Suprapubic skin (tissue), 4 donors: Measurements from ENCODE around the gene CAPZB. TPM values are rescaled to one million over a fixed set of nuclear protein-coding genes. Genes with fewer than 3 reads are reported as not detected.

Experiments
- DNase-seq, 2 donors: peaks; one replicate each; pipeline ENCODE4 v3.0.0-alpha.2; 2019; ENCODE audit warnings: low spot score in 2 of 2
- H3K27ac ChIP-seq: fragments of 200-600 bp; sonication (generic); one replicate; pipeline ENCODE4 v1.5.1; 2019
- H3K27me3 ChIP-seq: fragments of 200-600 bp; sonication (generic); one replicate; pipeline ENCODE4 v1.5.1; 2019
- H3K36me3 ChIP-seq: fragments of 200-600 bp; sonication (generic); one replicate; pipeline ENCODE4 v1.5.1; 2019
- H3K4me1 ChIP-seq: fragments of 200-600 bp; sonication (generic); one replicate; pipeline ENCODE4 v1.5.1; 2019
- H3K4me3 ChIP-seq: fragments of 200-600 bp; sonication (generic); one replicate; pipeline ENCODE4 v1.5.1; 2019; ENCODE audit warnings: mild to moderate bottlenecking
- H3K9me3 ChIP-seq: fragments of 200-600 bp; sonication (generic); one replicate; pipeline ENCODE4 v1.5.1; 2019
- EP300 ChIP-seq: sonication (generic); formaldehyde crosslinking; IDR thresholded peaks from one replicate; pipeline ENCODE4 v1.6.1; 2017; ENCODE audit warnings: antibody characterized with exemption
- POLR2A ChIP-seq, 2 donors: fragments of 450-650 bp; IDR thresholded peaks; one replicate each; pipeline ENCODE4 v1.6.1; 2017; ENCODE audit warnings: antibody characterized with exemption in 2 of 2, mild to moderate bottlenecking in 2 of 2, moderate library complexity in 2 of 2
- POLR2AphosphoS5 ChIP-seq, 3 donors: sonication (generic); formaldehyde crosslinking; IDR thresholded peaks; one replicate each; pipeline ENCODE4 v1.6.1; 2017; ENCODE audit warnings: antibody characterized with exemption in 3 of 3
- WGBS: methylation state at CpG from one replicate; pipeline ENCODE4 v1.1.5; 2018; 5-methylcytosine and 5-hydroxymethylcytosine counted together
- total RNA-seq, 4 donors: library from RNA; depleted of rRNA; stranded (reverse); fragments of >200 nt; gene quantifications; one replicate each; pipeline ENCODE4 v1.1.0, GENCODE V29; 2016
- TF ChIP-seq, protein P1 (sequence below), 2 donors: fragments of 200-600 bp in 1 of 2; fragments of 450-650 bp in 1 of 2; sonication (generic) in 1 of 2; IDR thresholded peaks; one replicate each; pipeline ENCODE4 v1.5.1; 2016 to 2019; ENCODE audit warnings: antibody characterized with exemption in 2 of 2, mild to moderate bottlenecking in 1 of 2, moderate library complexity in 1 of 2

CAPZB gene
- total RNA-seq, 4 donors from 2014 or later, result 101 to 130 (median 126) TPM

- peaks cover 96% of the 10 kb centered on the region for H3K4me1 ChIP-seq
- H3K27me3 ChIP-seq, result no peaks in the 10 kb centered on the region
- H3K36me3 ChIP-seq, result no peaks in the 10 kb centered on the region
- WGBS, result 51% methylated on average over 13 of the region's 13 CpGs
- H3K9me3 ChIP-seq, result no peaks in the 10 kb centered on the region
- peak overlapping the region; percentile 89 for H3K27ac ChIP-seq
- DNase-seq, result no peak
- H3K4me3 ChIP-seq, result no peak overlapping the region
- TF ChIP-seq EP300 (no peak), POLR2AphosphoS5 (IDR thresholded peaks at IDR 0.05) (no peak), POLR2A (IDR thresholded peaks at IDR 0.05) (no peak)
- TF ChIP-seq, protein P1, sequence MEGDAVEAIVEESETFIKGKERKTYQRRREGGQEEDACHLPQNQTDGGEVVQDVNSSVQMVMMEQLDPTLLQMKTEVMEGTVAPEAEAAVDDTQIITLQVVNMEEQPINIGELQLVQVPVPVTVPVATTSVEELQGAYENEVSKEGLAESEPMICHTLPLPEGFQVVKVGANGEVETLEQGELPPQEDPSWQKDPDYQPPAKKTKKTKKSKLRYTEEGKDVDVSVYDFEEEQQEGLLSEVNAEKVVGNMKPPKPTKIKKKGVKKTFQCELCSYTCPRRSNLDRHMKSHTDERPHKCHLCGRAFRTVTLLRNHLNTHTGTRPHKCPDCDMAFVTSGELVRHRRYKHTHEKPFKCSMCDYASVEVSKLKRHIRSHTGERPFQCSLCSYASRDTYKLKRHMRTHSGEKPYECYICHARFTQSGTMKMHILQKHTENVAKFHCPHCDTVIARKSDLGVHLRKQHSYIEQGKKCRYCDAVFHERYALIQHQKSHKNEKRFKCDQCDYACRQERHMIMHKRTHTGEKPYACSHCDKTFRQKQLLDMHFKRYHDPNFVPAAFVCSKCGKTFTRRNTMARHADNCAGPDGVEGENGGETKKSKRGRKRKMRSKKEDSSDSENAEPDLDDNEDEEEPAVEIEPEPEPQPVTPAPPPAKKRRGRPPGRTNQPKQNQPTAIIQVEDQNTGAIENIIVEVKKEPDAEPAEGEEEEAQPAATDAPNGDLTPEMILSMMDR (IDR thresholded peaks at IDR 0.05), result no peak
Observed at GRCh38 chr1:19439464-19440171, 45.7 kb downstream of the CAPZB start.

DNA sequence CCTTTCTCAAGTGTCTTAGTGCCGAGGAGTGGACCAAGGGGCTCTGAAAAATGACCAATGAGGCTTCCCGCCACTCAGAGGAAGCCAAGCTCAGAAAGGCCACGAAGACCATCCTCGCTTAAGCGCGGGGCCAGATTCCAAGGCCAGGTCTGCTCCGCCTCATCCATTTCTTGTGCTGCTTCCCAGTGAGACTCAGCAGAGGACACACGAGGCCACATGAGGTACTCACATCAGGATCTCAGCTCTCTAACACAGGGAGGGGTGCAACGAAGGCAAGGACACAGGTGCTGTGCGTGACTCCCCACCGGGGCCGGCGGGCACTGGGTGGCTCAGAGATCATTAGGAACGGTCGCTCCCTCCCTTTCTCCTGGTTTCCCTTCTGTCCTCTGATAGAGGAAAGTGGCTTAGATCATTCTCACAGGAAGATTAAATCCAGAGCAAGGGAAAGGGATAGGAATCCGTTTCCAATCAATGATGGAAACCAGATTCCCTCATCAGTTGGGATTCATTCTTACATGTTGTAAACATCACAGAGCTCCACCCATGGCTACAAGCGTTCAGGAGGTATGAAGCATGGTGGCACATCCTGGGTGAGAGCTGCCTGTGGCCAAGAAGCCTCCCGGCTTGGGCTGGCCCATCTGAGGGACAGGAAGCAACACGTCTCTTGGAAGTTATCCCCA lies 46.7 kb downstream of the CAPZB start:
- TF ChIP-seq POLR2A (IDR thresholded peaks at IDR 0.05) (no peak), POLR2AphosphoS5 (IDR thresholded peaks at IDR 0.05) (no peak), EP300 (no peak)
- TF ChIP-seq, protein P1 (IDR thresholded peaks at IDR 0.05), result no peak
- Histone ChIP-seq H3K9me3 (no peaks in the 10 kb centered on the region), H3K36me3 (no peaks in the 10 kb centered on the region), H3K4me1 (peaks cover 96% of the 10 kb centered on the region), H3K4me3 (no peak overlapping the region), H3K27ac (peak overlapping the region; percentile 89), H3K27me3 (no peaks in the 10 kb centered on the region)
- WGBS, result 49% methylated on average over 19 of the region's 19 CpGs
- no peak for DNase-seq

- no peaks in the 10 kb centered on the region for H3K9me3 ChIP-seq
- no peak overlapping the region for H3K4me3 ChIP-seq
- H3K27me3 ChIP-seq, result no peaks in the 10 kb centered on the region
- peaks cover 96% of the 10 kb centered on the region for H3K4me1 ChIP-seq
- peak; percentile 89 to 91 for DNase-seq
- TF ChIP-seq EP300 (peak; percentile 72), POLR2A (IDR thresholded peaks at IDR 0.05) (no peak), POLR2AphosphoS5 (IDR thresholded peaks at IDR 0.05) (peak in 1 of 3 donors; percentile 80)
- TF ChIP-seq, protein P1 (IDR thresholded peaks at IDR 0.05), result no peak
- peak overlapping the region; percentile 89 for H3K27ac ChIP-seq
- no peaks in the 10 kb centered on the region for H3K36me3 ChIP-seq
- WGBS, result 50% methylated on average over 17 of the region's 17 CpGs
Observed at GRCh38 chr1:19437891-19438294, 47.4 kb downstream of the CAPZB start.

- H3K36me3 ChIP-seq, result no peaks in the 10 kb centered on the region
- H3K27ac ChIP-seq, result peak overlapping the region; percentile 89
- DNase-seq, result peak; percentile 88 to 92
- no peak overlapping the region for H3K4me3 ChIP-seq
- H3K27me3 ChIP-seq, result no peaks in the 10 kb centered on the region
- peaks cover 91% of the 10 kb centered on the region for H3K4me1 ChIP-seq
- WGBS, result 34% methylated on average over 8 of the region's 8 CpGs
- no peaks in the 10 kb centered on the region for H3K9me3 ChIP-seq
- peak in 1 of 3 donors; percentile 49 for TF ChIP-seq POLR2AphosphoS5 (IDR thresholded peaks at IDR 0.05)
- TF ChIP-seq POLR2A (IDR thresholded peaks at IDR 0.05), result no peak
- TF ChIP-seq, protein P1 (IDR thresholded peaks at IDR 0.05), result no peak
- TF ChIP-seq EP300, result no peak
Observed at GRCh38 chr1:19436716-19437476, 48.4 kb downstream of the CAPZB start.
